Nephron (organoid): ENCODE results near the gene SCAPER.

Experiments used
- H3K27ac Mint-ChIP-seq, 3 experiments: 2 replicates each; pipeline ENCODE4 v1.8.0; 2020; ENCODE audit warnings: mixed read lengths in 3 of 3, mild to moderate bottlenecking in 2 of 3, moderate library complexity in 1 of 3
- H3K27me3 Mint-ChIP-seq: 2 replicates; pipeline ENCODE4 v1.8.0; 2021; ENCODE audit warnings: low read depth, mild to moderate bottlenecking, moderate library complexity, mixed read lengths
- H3K36me3 Mint-ChIP-seq: 2 replicates; pipeline ENCODE4 v1.8.0; 2020; ENCODE audit warnings: low read depth, mixed read lengths
- H3K4me1 Mint-ChIP-seq: 2 replicates; pipeline ENCODE4 v1.8.0; 2020; ENCODE audit warnings: mixed read lengths
- H3K4me3 Mint-ChIP-seq, 3 experiments: 2 replicates each; pipeline ENCODE4 v1.8.0; 2020; ENCODE audit warnings: mild to moderate bottlenecking in 3 of 3, mixed read lengths in 3 of 3, moderate library complexity in 2 of 3
- H3K9me3 Mint-ChIP-seq: 2 replicates; pipeline ENCODE4 v1.8.0; 2020; ENCODE audit warnings: mixed read lengths
- TF ChIP-seq, protein P1 (sequence below), 3 experiments: fragments of 200-600 bp; sonication (generic); IDR thresholded peaks; one replicate each; pipeline ENCODE4 v1.5.0; 2021; ENCODE audit warnings: antibody characterized with exemption in 3 of 3; ENCODE audit not compliant: unreplicated experiment in 3 of 3

Gene SCAPER

GRCh38 chr15:76429661-76430060 lies 475.5 kb downstream of the SCAPER start:
- H3K36me3 Mint-ChIP-seq, result peaks cover 46% of the 10 kb centered on the region
- H3K4me1 Mint-ChIP-seq, result peaks cover 5% of the 10 kb centered on the region
- no peak overlapping the region for H3K4me3 Mint-ChIP-seq

DNA sequence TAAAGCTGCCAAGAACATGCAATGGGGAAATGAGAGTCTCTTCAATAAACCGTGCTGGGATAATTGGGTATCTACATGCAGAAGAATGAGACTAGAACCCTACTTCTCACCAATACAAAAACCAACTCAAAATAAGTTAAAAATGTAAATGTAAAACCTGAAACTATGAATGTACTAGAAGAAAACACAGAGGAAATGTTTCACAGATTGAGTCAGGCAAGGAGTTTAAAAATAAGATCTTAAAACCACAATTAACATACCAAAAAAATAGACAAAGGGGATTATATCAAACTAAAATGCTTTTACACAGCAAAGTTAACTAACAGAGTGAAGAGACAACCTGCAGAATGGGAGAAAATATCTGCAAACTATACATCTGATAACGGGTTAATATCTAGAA lies 478.2 kb downstream of the SCAPER start:
- Mint-ChIP-seq H3K27me3 (no peaks in the 10 kb centered on the region), H3K27ac (no peak overlapping the region), H3K4me1 (peaks cover 1% of the 10 kb centered on the region), H3K9me3 (peaks cover 37% of the 10 kb centered on the region), H3K36me3 (peaks cover 46% of the 10 kb centered on the region), H3K4me3 (no peak overlapping the region)
- TF ChIP-seq, protein P1, sequence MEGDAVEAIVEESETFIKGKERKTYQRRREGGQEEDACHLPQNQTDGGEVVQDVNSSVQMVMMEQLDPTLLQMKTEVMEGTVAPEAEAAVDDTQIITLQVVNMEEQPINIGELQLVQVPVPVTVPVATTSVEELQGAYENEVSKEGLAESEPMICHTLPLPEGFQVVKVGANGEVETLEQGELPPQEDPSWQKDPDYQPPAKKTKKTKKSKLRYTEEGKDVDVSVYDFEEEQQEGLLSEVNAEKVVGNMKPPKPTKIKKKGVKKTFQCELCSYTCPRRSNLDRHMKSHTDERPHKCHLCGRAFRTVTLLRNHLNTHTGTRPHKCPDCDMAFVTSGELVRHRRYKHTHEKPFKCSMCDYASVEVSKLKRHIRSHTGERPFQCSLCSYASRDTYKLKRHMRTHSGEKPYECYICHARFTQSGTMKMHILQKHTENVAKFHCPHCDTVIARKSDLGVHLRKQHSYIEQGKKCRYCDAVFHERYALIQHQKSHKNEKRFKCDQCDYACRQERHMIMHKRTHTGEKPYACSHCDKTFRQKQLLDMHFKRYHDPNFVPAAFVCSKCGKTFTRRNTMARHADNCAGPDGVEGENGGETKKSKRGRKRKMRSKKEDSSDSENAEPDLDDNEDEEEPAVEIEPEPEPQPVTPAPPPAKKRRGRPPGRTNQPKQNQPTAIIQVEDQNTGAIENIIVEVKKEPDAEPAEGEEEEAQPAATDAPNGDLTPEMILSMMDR (IDR thresholded peaks at IDR 0.05; ENCODE audit: unreplicated experiment in 3 of 3), result no peak

More at GRCh38 chr15:76429661-76430060, 475.5 kb downstream of the SCAPER start:
- Mint-ChIP-seq H3K9me3 (peaks cover 23% of the 10 kb centered on the region), H3K27ac (no peak overlapping the region), H3K27me3 (no peaks in the 10 kb centered on the region)
- TF ChIP-seq, protein P1 (IDR thresholded peaks at IDR 0.05; ENCODE audit: unreplicated experiment in 3 of 3), result no peak

- Mint-ChIP-seq H3K36me3 (peaks cover under 1% of the 10 kb centered on the region), H3K4me1 (no peaks in the 10 kb centered on the region), H3K9me3 (peaks cover 11% of the 10 kb centered on the region), H3K27ac (no peak overlapping the region), H3K4me3 (no peak overlapping the region), H3K27me3 (no peaks in the 10 kb centered on the region)
- TF ChIP-seq, protein P1 (IDR thresholded peaks at IDR 0.05; ENCODE audit: unreplicated experiment in 3 of 3), result no peak
Measured at GRCh38 chr15:76418352-76419140, 486.6 kb downstream of the SCAPER start.

GRCh38 chr15:76401285-76401684 lies 503.9 kb downstream of the SCAPER start:
- Mint-ChIP-seq H3K9me3 (peaks cover 6% of the 10 kb centered on the region), H3K4me3 (no peak overlapping the region), H3K36me3 (peaks cover 7% of the 10 kb centered on the region), H3K4me1 (no peaks in the 10 kb centered on the region), H3K27me3 (no peaks in the 10 kb centered on the region), H3K27ac (no peak overlapping the region)
- TF ChIP-seq, protein P1 (IDR thresholded peaks at IDR 0.05; ENCODE audit: unreplicated experiment in 3 of 3), result no peak

DNA sequence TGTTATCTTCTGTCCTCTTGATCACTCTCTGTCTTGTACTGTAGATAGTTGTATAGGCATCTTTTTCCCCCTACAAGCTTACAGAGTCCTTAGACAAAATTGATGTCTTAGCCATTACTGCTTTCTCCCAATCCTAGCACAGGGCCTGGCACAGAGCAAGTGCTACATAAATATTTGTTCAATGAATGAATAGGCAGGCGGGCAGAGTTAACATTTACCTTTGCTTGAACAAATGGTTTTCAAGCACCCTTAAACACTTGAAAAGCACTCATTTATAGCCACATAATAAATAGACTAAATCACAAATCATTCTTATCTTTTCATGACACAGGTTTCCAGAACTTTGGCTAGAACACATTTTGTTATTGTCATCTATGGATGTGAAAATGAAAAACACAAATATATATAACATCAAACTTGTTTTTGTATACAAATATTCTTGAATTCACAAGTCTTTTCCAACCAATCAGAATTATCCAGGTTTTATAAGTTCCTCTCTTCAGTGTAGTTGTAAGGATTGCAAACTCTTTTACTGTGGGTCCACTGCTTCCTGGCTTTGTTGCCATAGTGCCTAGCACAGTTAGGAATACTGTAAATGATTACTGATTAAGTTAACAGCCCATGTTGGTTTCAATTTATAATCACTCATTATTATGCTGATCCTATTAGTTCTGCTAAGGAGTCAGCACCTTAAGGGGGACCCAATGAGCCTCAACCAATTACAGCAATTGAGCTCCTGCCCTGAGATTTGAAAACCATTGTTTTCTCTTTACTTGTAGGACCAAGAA lies 506.6 kb downstream of the SCAPER start:
- H3K36me3 Mint-ChIP-seq, result peaks cover 7% of the 10 kb centered on the region
- H3K27me3 Mint-ChIP-seq, result no peaks in the 10 kb centered on the region
- peak overlapping the region in 1 of 3 experiments; percentile 9 for H3K27ac Mint-ChIP-seq
- peaks cover 6% of the 10 kb centered on the region for H3K9me3 Mint-ChIP-seq
- no peaks in the 10 kb centered on the region for H3K4me1 Mint-ChIP-seq
- no peak overlapping the region for H3K4me3 Mint-ChIP-seq
- TF ChIP-seq, protein P1 (IDR thresholded peaks at IDR 0.05; ENCODE audit: unreplicated experiment in 3 of 3), result no peak
